Putamen (tissue), 1 donor: ENCODE data around the gene TGFBR2.
A peak's percentile ranks its signal among the peaks of the same experiment; 100 is the strongest.

Source experiments
- DNase-seq: peaks from one replicate; pipeline ENCODE4 v3.0.0-alpha.2; 2016; ENCODE audit warnings: low spot score

TGFBR2 gene

DNA sequence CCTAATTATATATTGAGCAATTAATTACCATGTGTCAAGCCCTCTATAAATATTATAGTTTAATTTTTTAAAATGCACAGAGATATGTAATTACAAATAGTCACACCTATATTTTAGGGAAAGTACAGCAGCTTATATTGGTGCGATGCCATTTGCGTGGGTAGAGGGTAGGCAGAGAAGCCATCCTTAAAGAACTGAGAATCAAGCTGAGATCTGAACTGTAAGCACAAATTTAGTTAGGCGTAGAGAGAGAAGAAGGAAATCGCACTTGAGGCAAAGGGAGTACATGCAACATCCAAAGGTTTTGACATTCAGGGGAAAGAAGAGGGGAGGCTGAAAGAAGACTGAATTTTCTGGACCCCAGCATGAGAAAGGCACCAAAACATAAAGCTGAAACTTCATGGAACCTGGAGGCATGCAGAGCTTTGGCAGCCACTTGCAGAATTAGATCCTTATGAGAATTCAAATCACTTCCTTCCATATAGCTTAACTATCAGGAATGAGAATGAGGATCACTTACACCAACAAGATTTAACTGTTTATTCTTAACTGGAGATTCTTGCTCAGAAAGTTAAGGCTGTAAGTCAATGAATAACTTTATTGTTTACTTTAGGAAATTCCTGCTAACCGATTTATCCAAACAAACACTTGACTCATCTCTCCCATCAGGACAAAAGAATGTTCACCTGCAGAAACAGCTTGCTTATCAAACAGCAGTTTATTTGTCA, 114.3 kb downstream of the TGFBR2 start:
- no peak for DNase-seq

DNA sequence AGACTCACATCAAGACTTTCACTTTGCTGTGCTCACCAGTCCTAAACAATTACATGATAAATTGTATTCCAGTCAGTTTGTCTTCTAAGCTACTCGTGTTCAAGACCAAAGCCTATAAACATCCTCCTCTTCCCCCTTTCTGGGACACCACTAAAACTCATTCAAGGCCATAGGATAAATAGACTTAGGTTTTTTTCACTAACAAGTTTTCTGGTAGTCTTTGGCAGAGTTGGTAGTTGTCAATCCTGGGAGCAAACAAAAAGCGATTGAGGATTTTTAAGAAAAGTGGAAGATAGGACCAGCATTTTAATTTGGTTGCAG, 114.9 kb downstream of the TGFBR2 start:
- DNase-seq: no peak

DNA sequence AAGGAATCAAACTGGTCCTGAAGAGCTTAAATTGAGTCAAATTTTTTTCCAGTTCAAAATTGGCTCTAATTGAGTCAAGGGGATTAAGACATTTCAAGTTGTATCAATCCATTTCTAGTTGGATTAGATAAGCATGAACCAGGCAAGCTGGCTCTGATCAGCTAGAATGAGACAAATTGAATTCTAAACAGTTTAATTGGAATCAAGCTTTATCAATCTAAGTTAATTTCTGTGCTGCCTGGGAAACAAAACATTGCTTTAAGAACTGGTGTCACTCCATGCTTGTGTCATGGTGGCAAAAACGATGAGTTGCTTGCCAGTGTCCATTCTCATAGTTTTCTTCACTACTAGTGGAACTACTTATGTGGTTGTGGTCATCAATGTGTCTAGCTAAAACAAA, 116.8 kb downstream of the TGFBR2 start:
- no peak for DNase-seq

DNA sequence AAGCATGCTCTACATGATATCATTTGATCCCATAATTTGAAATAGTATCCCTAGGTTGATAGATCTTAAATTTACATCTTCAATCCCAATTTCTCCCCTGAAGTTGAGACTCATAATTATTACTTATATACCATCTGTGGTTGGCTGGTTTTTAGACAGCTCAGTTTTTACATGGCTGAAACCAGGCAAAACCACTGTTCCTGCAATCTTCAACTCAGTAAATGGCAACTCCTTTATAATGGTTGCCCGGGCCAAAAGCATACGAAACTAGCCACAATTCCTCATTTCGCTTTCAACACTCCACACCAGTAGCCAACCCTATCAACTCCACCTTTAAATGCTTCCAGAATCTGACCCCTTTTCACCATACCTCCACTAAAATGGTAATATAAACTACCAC, 118.5 kb downstream of the TGFBR2 start:
- DNase-seq: no peak

DNA sequence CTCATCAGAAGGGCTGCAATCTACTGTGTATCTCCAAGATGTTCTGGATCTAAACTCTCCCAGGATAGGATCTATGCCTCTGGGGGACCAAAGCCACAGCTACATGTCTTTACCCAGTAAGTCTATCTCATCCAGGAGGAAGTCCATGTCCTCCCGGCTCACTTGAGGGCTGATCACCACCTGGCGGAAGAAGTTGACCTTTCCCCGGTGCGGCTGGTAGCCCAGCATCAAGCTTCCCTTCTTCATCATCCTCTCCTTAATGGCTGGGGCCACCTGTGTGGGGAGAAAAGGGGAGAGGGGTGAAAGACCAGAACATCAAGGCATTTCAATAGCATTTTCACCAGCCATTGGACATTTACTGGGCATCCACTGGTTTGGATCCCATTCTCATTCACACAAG, 121.7 kb downstream of the TGFBR2 start:
- DNase-seq: no peak

DNA sequence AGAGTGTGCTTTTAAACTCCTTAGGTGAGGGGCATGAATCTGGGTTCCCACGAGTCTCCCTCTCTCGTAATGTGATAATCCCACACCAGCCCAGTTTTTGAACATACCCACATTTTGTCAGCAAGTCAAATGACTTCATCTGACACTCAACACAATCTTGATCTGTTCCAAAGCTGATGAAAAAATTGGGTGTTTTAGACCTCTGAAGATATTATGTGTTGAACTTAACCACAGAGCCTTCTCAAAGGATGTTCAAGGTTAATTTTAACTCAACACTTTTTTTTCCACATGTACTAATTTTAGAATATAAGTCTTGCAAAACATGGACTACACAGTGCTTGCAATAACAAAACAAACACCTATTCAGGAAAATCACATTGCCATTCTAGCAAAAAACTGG, 123.1 kb downstream of the TGFBR2 start:
- DNase-seq: no peak

DNA sequence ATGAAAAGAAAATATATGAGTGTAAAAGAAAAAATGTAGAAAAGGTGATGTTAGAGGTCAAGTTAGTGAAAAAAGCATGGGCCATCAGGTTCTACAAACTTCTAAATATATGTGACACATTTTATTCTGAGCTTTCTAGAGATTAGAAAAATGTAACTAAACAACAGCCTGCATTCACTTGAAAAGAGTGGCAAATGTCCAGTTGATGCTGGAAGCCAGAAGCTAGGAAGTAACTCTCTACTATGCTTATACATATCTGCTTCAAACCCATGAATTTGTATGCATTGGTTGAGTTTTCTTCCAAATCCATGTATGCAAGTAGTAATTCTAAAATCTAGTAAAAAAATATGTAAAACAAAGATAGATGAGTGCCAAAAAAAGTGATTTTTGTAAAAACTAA, 123.5 kb downstream of the TGFBR2 start:
- DNase-seq: no peak

DNA sequence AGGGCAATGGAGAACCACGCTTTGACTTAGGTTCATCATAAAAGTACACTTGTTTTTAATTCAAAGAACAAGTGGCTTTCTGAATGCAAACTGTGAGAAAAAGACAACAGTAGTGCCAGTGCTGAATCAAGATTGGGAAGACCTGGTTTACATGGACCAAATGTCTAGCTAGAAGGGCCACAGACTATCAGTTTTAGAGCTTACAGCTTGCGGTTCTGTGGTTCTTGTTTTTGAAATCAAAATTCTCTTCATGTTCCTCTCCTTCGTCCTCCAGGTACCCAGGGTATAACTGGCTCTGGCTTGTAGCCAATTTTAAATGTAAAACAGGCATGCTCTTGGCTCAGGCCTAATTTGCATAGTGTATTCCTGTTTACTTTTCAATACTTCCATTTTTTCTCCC, 124.6 kb downstream of the TGFBR2 start:
- no peak for DNase-seq

DNA sequence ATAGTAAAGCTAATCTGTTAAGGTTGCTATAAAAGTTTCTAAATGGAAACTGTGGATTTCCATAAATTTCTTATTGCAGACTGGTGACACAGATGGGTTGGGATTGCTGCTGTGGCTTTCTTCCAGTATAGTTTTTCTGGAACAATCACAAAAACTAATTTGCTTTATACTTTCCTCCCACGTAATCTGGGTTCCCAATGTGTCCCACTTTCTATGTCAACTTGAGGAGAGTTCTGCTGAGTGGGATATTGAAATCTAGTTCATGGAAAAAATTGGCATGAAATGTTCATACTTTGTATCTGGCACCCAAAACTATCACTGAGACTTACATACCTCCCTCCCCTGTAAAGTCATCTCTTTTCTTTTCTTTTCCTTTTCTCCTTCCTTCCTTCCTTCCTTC, 126.8 kb downstream of the TGFBR2 start:
- peak; percentile 8 for DNase-seq

DNA sequence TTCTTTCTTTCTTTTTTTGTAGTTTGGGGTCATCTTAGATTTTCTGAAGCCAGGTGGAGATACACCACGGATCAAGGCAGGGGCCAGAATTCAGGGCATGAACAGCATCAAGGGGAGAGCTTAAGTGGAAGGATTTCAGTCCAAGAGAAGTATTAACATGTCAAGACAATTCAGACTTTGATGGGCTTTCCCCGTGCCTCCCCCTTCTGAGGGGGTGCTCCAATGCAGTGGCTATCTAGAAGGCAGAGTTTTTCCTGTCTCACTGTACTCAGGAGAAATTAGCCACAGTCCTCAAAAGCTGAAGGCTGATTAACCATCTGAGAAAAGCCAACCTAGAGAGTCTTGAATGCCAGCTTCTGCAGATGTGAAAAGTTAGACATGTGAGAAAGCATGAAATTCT, 127.3 kb downstream of the TGFBR2 start:
- DNase-seq: no peak

DNA sequence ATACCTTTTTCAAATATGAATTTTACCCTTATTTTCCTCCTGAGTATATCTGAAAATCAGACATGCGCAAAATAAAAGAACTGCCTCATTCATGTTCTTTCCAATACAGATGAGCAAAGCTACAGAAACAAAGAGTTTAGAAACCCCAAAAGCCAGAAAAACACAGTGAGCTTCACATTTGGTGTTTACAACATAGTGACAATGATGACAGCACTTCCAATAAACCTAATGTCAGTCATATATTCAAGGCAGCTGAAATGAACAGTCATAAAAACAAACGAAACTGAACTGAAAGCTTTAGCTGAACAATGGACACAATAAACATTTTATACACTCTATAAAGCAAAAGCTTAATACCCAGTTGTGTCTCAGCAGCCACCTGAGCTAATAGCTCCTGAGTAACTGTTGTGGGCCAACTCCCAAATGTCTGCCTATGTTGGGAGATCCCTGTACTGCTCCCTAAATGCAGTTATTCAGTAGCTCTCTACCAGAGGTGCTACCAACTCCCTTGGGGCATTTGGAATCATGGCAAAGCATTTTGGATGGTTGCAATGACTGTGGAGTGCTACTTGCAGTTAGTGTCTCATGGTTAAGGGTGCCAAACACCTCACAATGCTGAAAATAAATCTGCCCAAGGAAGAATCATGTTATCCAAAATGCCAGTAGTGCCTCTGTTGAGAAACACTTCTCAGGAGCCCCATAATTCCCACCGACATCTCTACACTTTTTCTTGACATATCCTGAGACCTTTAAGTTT, 131.5 kb downstream of the TGFBR2 start:
- no peak for DNase-seq

DNA sequence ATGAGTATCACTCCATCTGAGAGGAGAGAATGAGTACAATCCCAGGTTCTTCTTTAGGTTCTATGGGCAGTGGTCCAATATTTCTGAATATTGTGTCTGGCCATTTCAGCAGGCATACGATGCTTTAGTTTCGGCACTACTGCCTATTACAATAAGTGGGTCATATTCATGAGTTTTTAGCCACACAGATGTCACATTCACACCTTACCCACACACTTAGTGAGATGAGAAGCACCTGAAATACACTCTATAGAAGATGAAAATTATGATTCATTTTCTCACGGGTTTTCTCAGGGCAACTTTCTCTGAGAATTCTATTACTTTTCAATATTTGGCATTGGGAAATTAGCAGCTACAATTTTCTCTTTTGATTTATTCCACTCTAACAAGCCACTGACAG, 132.2 kb downstream of the TGFBR2 start:
- DNase-seq: no peak

DNA sequence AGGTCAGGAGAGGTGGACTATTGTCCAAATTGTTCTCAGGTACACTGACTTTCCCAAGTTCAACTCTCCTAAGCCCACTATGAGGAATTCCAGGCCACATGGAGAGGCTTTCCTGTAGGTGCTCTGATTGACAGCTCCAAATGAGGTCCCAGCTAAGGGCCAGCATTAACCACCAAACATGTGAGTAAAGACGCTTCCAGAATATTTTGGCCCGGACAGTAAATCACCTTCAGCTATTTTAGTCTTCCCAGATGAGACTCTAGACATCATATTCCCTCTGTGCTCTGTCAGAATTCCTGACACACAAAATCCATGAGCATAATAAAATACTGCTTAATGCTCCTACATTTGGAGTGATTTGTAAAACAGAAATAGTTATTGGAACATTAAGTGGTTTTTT, 135.5 kb downstream of the TGFBR2 start:
- DNase-seq: no peak

DNA sequence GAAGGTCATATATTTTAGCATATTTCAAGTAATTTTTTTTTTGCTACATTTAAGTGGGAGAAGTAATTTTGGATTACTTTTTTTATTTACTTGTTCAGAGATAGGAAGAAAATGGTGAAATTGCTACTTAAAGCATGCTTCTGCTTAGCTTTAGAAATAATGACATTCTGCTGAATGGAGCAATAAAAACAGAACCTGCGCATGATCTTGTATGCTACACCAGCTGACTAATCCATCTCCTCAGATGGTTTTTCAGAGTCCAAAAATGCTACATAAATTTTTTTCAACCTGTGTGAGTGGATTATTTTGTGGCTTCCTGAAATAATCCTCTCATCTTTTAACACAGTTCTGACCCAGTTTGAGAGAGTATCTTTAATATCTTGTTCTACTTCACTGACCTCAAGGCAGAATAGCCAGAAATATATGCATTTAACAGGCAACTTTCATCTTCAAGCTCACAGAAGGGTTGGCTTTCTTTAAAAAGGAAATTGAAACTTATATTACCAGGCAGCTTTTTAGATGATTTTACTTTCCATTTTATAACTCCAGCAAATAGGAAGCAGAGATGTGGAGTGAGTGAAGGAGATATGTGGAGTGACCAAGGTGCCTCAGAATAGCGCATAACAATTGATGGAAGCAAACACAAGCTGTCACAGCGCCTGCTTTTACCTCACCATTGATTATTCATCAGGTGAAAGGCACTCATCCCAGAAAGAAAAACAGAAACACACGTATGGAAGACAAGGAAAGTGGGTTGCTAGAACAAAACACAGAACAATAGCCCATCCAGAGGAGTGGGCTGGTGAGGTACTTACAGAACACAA, 136.6 kb downstream of the TGFBR2 start:
- no peak for DNase-seq
